Activated gamma-delta T cell treated with Interleukin-2 at 50 U/mL for 16 hours (primary cell): ENCODE results near the gene RGS3.
"Not testable (repeated sequence)": the region's sequence is repeated elsewhere in the genome, so short reads cannot be mapped to it uniquely, and the experiment has no call there.

ENCODE experiments used
- DNase-seq: peaks from one replicate; pipeline ENCODE4 v3.0.0-alpha.2; 2020

The RGS3 gene

GRCh38 chr9:113463418-113464285 is at the start of gene RGS3:
RGS3 (plus strand) TSS chr9:113463727; CDS start chr9:113463803, 76 bp downstream.
- DNase-seq = no peak

GRCh38 chr9:113416149-113416721 is 47.3 kb upstream of the RGS3 start:
- DNase-seq = no peak

GRCh38 chr9:113417370-113417769 is 46.2 kb upstream of the RGS3 start:
- no peak for DNase-seq

- DNase-seq = no peak
Measured at GRCh38 chr9:113421726-113422125, 41.8 kb upstream of the RGS3 start.

GRCh38 chr9:113425072-113425471 is 38.5 kb upstream of the RGS3 start:
- no peak for DNase-seq

GRCh38 chr9:113426701-113427100 is 36.8 kb upstream of the RGS3 start:
- no peak for DNase-seq

- no peak for DNase-seq
Measured at GRCh38 chr9:113427629-113428028, 35.9 kb upstream of the RGS3 start.

- no peak for DNase-seq
Measured at GRCh38 chr9:113428062-113428615, 35.4 kb upstream of the RGS3 start.

- DNase-seq = no peak
Measured at GRCh38 chr9:113431191-113431590, 32.3 kb upstream of the RGS3 start.

GRCh38 chr9:113436728-113437515 is 26.6 kb upstream of the RGS3 start:
- no peak for DNase-seq

GRCh38 chr9:113437716-113438115 is 25.8 kb upstream of the RGS3 start:
- not testable (repeated sequence) for DNase-seq

- no peak for DNase-seq
Measured at GRCh38 chr9:113444736-113445135, 18.8 kb upstream of the RGS3 start.

GRCh38 chr9:113446323-113446740 is 17.2 kb upstream of the RGS3 start:
- no peak for DNase-seq

GRCh38 chr9:113449376-113449775 is 14.2 kb upstream of the RGS3 start:
- DNase-seq = no peak

GRCh38 chr9:113452113-113452605 is 11.4 kb upstream of the RGS3 start:
- DNase-seq = no peak

- no peak for DNase-seq
Measured at GRCh38 chr9:113454914-113455761, 8.4 kb upstream of the RGS3 start.

GRCh38 chr9:113456235-113456634 is 7.3 kb upstream of the RGS3 start:
- no peak for DNase-seq

GRCh38 chr9:113461285-113461684 is 2.2 kb upstream of the RGS3 start:
- no peak for DNase-seq

GRCh38 chr9:113461943-113462342 is 1.6 kb upstream of the RGS3 start:
- no peak for DNase-seq

- DNase-seq = no peak
Measured at GRCh38 chr9:113462781-113463286, 693 bp upstream of the RGS3 start.

GRCh38 chr9:113464286-113464660 is 746 bp downstream of the RGS3 start:
- no peak for DNase-seq

- no peak for DNase-seq
Measured at GRCh38 chr9:113465599-113466140, 2.1 kb downstream of the RGS3 start.
